ENCODE results near the gene RPS2.

DNA sequence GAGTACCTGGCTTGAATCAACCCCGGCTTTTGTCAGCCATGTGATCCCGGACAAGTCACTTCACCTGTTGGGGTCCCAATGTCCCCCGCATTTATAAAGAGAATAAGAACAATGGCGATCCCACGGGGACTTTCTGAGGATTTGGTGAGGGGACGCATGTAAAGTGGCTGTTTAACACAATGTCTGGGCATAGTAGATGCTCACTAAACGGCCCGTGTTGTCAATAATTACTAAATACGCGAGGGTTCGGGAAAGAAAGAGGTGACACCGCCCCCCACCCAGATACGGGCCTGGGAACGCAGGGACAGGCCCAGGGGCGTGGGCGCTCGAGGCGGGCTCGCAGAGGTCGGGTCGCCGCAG, 26.9 kb upstream of the RPS2 start:
- TF ChIP-seq, protein P1, sequence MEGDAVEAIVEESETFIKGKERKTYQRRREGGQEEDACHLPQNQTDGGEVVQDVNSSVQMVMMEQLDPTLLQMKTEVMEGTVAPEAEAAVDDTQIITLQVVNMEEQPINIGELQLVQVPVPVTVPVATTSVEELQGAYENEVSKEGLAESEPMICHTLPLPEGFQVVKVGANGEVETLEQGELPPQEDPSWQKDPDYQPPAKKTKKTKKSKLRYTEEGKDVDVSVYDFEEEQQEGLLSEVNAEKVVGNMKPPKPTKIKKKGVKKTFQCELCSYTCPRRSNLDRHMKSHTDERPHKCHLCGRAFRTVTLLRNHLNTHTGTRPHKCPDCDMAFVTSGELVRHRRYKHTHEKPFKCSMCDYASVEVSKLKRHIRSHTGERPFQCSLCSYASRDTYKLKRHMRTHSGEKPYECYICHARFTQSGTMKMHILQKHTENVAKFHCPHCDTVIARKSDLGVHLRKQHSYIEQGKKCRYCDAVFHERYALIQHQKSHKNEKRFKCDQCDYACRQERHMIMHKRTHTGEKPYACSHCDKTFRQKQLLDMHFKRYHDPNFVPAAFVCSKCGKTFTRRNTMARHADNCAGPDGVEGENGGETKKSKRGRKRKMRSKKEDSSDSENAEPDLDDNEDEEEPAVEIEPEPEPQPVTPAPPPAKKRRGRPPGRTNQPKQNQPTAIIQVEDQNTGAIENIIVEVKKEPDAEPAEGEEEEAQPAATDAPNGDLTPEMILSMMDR (IDR thresholded peaks at IDR 0.05), result no peak
- no peak for TF ChIP-seq POLR2A (IDR thresholded peaks at IDR 0.05)
